ENCODE data around the gene SMARCA1.
A peak's percentile ranks its signal among the peaks of the same experiment; 100 is the strongest.

The SMARCA1 gene

GRCh38 chrX:129531132-129531531 lies 7.8 kb upstream of the SMARCA1 start:
- Histone ChIP-seq H3K27ac (no peak overlapping the region), H3K27me3 (peaks cover 69% of the 10 kb centered on the region), H3K9me3 (no peaks in the 10 kb centered on the region), H3K4me3 (no peak overlapping the region), H4K20me1 (peaks cover 19% of the 10 kb centered on the region; the same call in 1 of the 2 replicates), H3K4me2 (no peak overlapping the region), H3K9ac (no peak overlapping the region), H3K4me1 (no peaks in the 10 kb centered on the region), H3K36me3 (no peaks in the 10 kb centered on the region)
- TF ChIP-seq Cebpa-rat (IDR thresholded peaks at IDR 0.05): no peak

- Histone ChIP-seq H3K4me1 (no peaks in the 10 kb centered on the region), H3K4me2 (no peak overlapping the region), H4K20me1 (peaks cover 19% of the 10 kb centered on the region; the same call in 1 of the 2 replicates), H3K27me3 (peaks cover 70% of the 10 kb centered on the region), H3K9me3 (no peaks in the 10 kb centered on the region), H3K36me3 (no peaks in the 10 kb centered on the region), H3K4me3 (no peak overlapping the region), H3K27ac (no peak overlapping the region), H3K9ac (no peak overlapping the region)
- TF ChIP-seq Cebpa-rat (IDR thresholded peaks at IDR 0.05): no peak
Observed at GRCh38 chrX:129530410-129530809, 7.1 kb upstream of the SMARCA1 start.

- H3K27me3 ChIP-seq: peaks cover 70% of the 10 kb centered on the region
- H3K36me3 ChIP-seq: no peaks in the 10 kb centered on the region
- no peak overlapping the region for H3K9ac ChIP-seq
- TF ChIP-seq Cebpa-rat (IDR thresholded peaks at IDR 0.05): no peak
- no peak overlapping the region for H3K27ac ChIP-seq
- H4K20me1 ChIP-seq: peaks cover 19% of the 10 kb centered on the region; the same call in 1 of the 2 replicates
- H3K4me1 ChIP-seq: no peaks in the 10 kb centered on the region
- H3K4me3 ChIP-seq: no peak overlapping the region
- H3K4me2 ChIP-seq: no peak overlapping the region
- H3K9me3 ChIP-seq: no peaks in the 10 kb centered on the region
Observed at GRCh38 chrX:129529685-129530281, 6.5 kb upstream of the SMARCA1 start.

GRCh38 chrX:129525896-129526295 lies 2.6 kb upstream of the SMARCA1 start:
- Histone ChIP-seq H3K4me2 (no peak overlapping the region), H3K36me3 (no peaks in the 10 kb centered on the region), H3K27ac (no peak overlapping the region), H3K4me3 (no peak overlapping the region), H3K27me3 (peaks cover 54% of the 10 kb centered on the region), H3K9ac (no peak overlapping the region), H4K20me1 (peaks cover 4% of the 10 kb centered on the region; the same call in 1 of the 2 replicates), H3K9me3 (peaks cover 8% of the 10 kb centered on the region; the same call in 1 of the 2 replicates), H3K4me1 (no peaks in the 10 kb centered on the region)
- no peak for TF ChIP-seq Cebpa-rat (IDR thresholded peaks at IDR 0.05)

GRCh38 chrX:129525162-129525561 lies 1.9 kb upstream of the SMARCA1 start:
- no peaks in the 10 kb centered on the region for H3K36me3 ChIP-seq
- H3K4me2 ChIP-seq: no peak overlapping the region
- H3K27me3 ChIP-seq: peaks cover 52% of the 10 kb centered on the region
- no peaks in the 10 kb centered on the region; the same call in 1 of the 2 replicates for H4K20me1 ChIP-seq
- H3K9ac ChIP-seq: no peak overlapping the region
- H3K4me3 ChIP-seq: no peak overlapping the region
- no peak overlapping the region for H3K27ac ChIP-seq
- TF ChIP-seq Cebpa-rat (IDR thresholded peaks at IDR 0.05): no peak
- H3K4me1 ChIP-seq: no peaks in the 10 kb centered on the region
- H3K9me3 ChIP-seq: peaks cover 8% of the 10 kb centered on the region; the same call in 1 of the 2 replicates

GRCh38 chrX:129524250-129524850 lies 1.1 kb upstream of the SMARCA1 start:
- TF ChIP-seq Cebpa-rat (IDR thresholded peaks at IDR 0.05): no peak
- H3K9ac ChIP-seq: no peak overlapping the region
- H3K4me2 ChIP-seq: no peak overlapping the region
- peaks cover 8% of the 10 kb centered on the region; the same call in 1 of the 2 replicates for H3K9me3 ChIP-seq
- H4K20me1 ChIP-seq: no peaks in the 10 kb centered on the region; the same call in 1 of the 2 replicates
- no peak overlapping the region for H3K4me3 ChIP-seq
- no peak overlapping the region for H3K27ac ChIP-seq
- no peaks in the 10 kb centered on the region for H3K4me1 ChIP-seq
- H3K36me3 ChIP-seq: no peaks in the 10 kb centered on the region
- H3K27me3 ChIP-seq: peaks cover 48% of the 10 kb centered on the region

GRCh38 chrX:129522184-129523078 lies 859 bp downstream of the SMARCA1 start:
- H3K4me1 ChIP-seq: no peaks in the 10 kb centered on the region
- H3K9me3 ChIP-seq: peaks cover 8% of the 10 kb centered on the region; the same call in 1 of the 2 replicates
- no peaks in the 10 kb centered on the region for H3K36me3 ChIP-seq
- peak overlapping the region; percentile 45 for H3K4me2 ChIP-seq
- peak overlapping the region; percentile 64 for H3K4me3 ChIP-seq
- H3K27me3 ChIP-seq: peaks cover 47% of the 10 kb centered on the region
- H3K9ac ChIP-seq: no peak overlapping the region
- no peak overlapping the region for H3K27ac ChIP-seq
- no peak for TF ChIP-seq Cebpa-rat (IDR thresholded peaks at IDR 0.05)
- H4K20me1 ChIP-seq: no peaks in the 10 kb centered on the region; the same call in 1 of the 2 replicates

GRCh38 chrX:129520151-129520550 lies 3.1 kb downstream of the SMARCA1 start:
- H3K4me1 ChIP-seq: no peaks in the 10 kb centered on the region
- peaks cover 8% of the 10 kb centered on the region; the same call in 1 of the 2 replicates for H3K9me3 ChIP-seq
- no peak for TF ChIP-seq Cebpa-rat (IDR thresholded peaks at IDR 0.05)
- peaks cover 53% of the 10 kb centered on the region for H3K27me3 ChIP-seq
- H3K36me3 ChIP-seq: no peaks in the 10 kb centered on the region
- H4K20me1 ChIP-seq: no peaks in the 10 kb centered on the region
- no peak overlapping the region for H3K9ac ChIP-seq
- H3K4me2 ChIP-seq: no peak overlapping the region
- H3K27ac ChIP-seq: no peak overlapping the region
- no peak overlapping the region for H3K4me3 ChIP-seq

GRCh38 chrX:129516402-129516801 lies 6.9 kb downstream of the SMARCA1 start:
- Histone ChIP-seq H4K20me1 (no peaks in the 10 kb centered on the region), H3K9me3 (no peaks in the 10 kb centered on the region), H3K27ac (no peak overlapping the region), H3K27me3 (peaks cover 53% of the 10 kb centered on the region), H3K36me3 (no peaks in the 10 kb centered on the region), H3K9ac (no peak overlapping the region), H3K4me1 (no peaks in the 10 kb centered on the region), H3K4me2 (no peak overlapping the region), H3K4me3 (no peak overlapping the region)
- TF ChIP-seq Cebpa-rat (IDR thresholded peaks at IDR 0.05): no peak
